Mesendoderm (in vitro differentiated cells): ENCODE results near the gene YES1.

Experiments
- DNase-seq: peaks from one replicate; pipeline ENCODE4 v3.0.0; 2013
- H2AK5ac ChIP-seq: 2 replicates; pipeline ENCODE4 v1.6.1; 2013; ENCODE audit warnings: low read length, inconsistent platforms
- H2BK120ac ChIP-seq: 2 replicates; pipeline ENCODE4 v1.6.1; 2013; ENCODE audit warnings: low read depth, mild to moderate bottlenecking, low read length, moderate library complexity, mixed read lengths
- H2BK15ac ChIP-seq: replicated peaks from 2 replicates; pipeline ENCODE4 v1.6.1; 2013; ENCODE audit warnings: low read depth, mild to moderate bottlenecking, moderate library complexity
- H2BK5ac ChIP-seq: 2 replicates; pipeline ENCODE4 v1.6.1; 2013; ENCODE audit warnings: low read length, inconsistent platforms
- H3K18ac ChIP-seq: 2 replicates; pipeline ENCODE4 v1.6.1; 2013; ENCODE audit warnings: mild to moderate bottlenecking, low read length, mixed read lengths
- H3K23ac ChIP-seq: one replicate; pipeline ENCODE4 v1.6.1; 2013; ENCODE audit warnings: low read length
- H3K27ac ChIP-seq: 2 replicates; pipeline ENCODE4 v1.5.1; 2013; ENCODE audit warnings: low read depth, mild to moderate bottlenecking, inconsistent platforms, low read length, moderate library complexity
- H3K27me3 ChIP-seq: 2 replicates; pipeline ENCODE4 v1.6.1; 2013; ENCODE audit warnings: low read length, control low read depth, mild to moderate bottlenecking, inconsistent platforms; ENCODE audit not compliant: insufficient read depth, poor library complexity
- H3K36me3 ChIP-seq: 2 replicates; pipeline ENCODE4 v1.6.1; 2013; ENCODE audit warnings: low read length, inconsistent platforms; ENCODE audit not compliant: control insufficient read depth, insufficient read depth
- H3K4ac ChIP-seq: one replicate; pipeline ENCODE4 v1.6.1; 2013; ENCODE audit warnings: low read depth, mild to moderate bottlenecking, low read length, moderate library complexity
- H3K4me1 ChIP-seq: 2 replicates; pipeline ENCODE4 v1.6.1; 2013; ENCODE audit warnings: low read depth, low read length, inconsistent platforms; ENCODE audit not compliant: control insufficient read depth
- H3K4me2 ChIP-seq: 2 replicates; pipeline ENCODE4 v1.6.1; 2013; ENCODE audit warnings: low read length
- H3K4me3 ChIP-seq: 2 replicates; pipeline ENCODE4 v1.5.1; 2013; ENCODE audit warnings: mild to moderate bottlenecking, low read length
- H3K56ac ChIP-seq: one replicate; pipeline ENCODE4 v1.6.1; 2013; ENCODE audit warnings: low read length
- H3K79me1 ChIP-seq: 2 replicates; pipeline ENCODE4 v1.6.1; 2013; ENCODE audit warnings: low read length, inconsistent platforms
- H3K79me2 ChIP-seq: 2 replicates; pipeline ENCODE4 v1.6.1; 2013; ENCODE audit warnings: mild to moderate bottlenecking, low read length; ENCODE audit not compliant: control insufficient read depth, insufficient read depth
- H3K9ac ChIP-seq: 2 replicates; pipeline ENCODE4 v1.6.1; 2013; ENCODE audit warnings: low read length, inconsistent platforms
- H4K5ac ChIP-seq: one replicate; pipeline ENCODE4 v1.6.1; 2013; ENCODE audit warnings: low read length
- H4K8ac ChIP-seq: one replicate; pipeline ENCODE4 v1.6.1; 2013; ENCODE audit warnings: low read depth, mild to moderate bottlenecking, control low read depth, low read length, moderate library complexity
- WGBS: extraction: QIAGEN DNeasy Blood & Tissue Kit; methylation state at CpG from one replicate; pipeline ENCODE4 v1.1.7; 2013; ENCODE audit warnings: low lambda C conversion rate, missing lambda C conversion rate; ENCODE audit not compliant: insufficient coverage; ENCODE audit errors: extremely low coverage; 5-methylcytosine and 5-hydroxymethylcytosine counted together

YES1 gene

DNA sequence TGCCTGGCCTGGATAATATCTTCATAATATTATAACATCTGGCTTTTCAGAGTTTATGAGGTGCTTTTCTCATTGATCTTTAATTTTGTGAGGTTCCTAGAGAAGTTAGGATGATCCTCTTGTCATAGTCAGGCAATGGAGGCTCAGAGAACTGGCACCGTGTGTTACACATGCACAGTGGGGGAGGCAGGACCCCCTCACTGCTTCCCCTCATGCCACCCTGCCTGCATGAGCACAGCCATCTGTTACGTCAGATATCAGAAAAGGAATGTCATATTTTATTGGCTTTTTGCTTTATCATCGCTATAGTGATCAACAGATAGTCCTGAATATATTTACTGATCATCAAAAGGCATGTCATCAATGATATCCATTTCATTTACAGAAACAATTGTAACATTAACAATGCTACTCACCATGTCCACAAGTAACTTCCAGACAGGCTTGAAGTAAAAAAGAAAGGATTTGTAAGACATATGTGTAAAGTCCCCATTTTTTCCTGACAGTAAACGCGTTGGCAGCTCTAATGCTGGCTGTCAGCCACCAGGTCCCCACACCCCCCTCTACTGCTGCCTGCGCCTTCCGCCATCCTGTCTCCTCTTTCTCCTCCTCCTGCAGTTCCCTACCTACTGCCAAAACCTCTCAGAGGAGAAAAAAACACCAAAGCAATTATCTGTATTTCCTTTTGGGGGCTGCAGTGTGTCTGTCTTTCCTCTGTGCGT is 118.4 kb downstream of the YES1 start:
- Histone ChIP-seq H3K4me2 (no peak overlapping the region), H3K27ac (no peak overlapping the region), H4K5ac (no peak overlapping the region), H3K79me2 (no peaks in the 10 kb centered on the region), H2BK15ac (no peak overlapping the region), H3K23ac (no peak overlapping the region), H2BK120ac (no peak overlapping the region), H3K9ac (no peak overlapping the region), H4K8ac (no peak overlapping the region), H3K79me1 (peaks cover 1% of the 10 kb centered on the region), H3K27me3 (no peaks in the 10 kb centered on the region), H3K4me1 (no peaks in the 10 kb centered on the region), H3K56ac (no peak overlapping the region), H3K4me3 (no peak overlapping the region), H2AK5ac (no peak overlapping the region), H3K4ac (no peak overlapping the region), H2BK5ac (no peak overlapping the region), H3K36me3 (peaks cover 2% of the 10 kb centered on the region), H3K18ac (no peak overlapping the region)
- no peak for DNase-seq
- WGBS: no CpG with 5 or more reads among the region's 8 CpGs

DNA sequence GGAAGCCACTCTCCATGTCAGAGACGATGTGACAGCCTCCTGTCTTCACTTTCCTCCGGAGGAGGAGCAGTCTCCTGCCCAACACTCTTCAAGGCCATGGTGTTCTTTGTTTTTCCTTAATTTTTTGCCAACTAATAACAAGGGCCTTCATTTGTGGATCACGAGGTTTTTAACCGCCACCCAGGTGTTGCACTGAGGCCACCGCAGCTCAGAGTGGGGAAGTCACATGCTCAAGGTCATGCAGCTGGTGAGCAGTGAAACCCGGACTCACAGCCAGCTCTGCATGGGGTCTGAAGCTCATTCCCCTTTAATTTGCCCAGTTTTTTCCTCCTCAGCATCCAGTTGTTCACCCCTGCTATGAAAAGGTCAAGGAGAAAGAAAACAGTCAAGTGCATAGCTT is 119.2 kb downstream of the YES1 start:
- Histone ChIP-seq H3K18ac (no peak overlapping the region), H2BK120ac (no peak overlapping the region), H3K23ac (no peak overlapping the region), H3K4ac (no peak overlapping the region), H3K79me1 (peaks cover 1% of the 10 kb centered on the region), H3K36me3 (peaks cover 2% of the 10 kb centered on the region), H4K8ac (no peak overlapping the region), H3K4me1 (no peaks in the 10 kb centered on the region), H2BK15ac (no peak overlapping the region), H2AK5ac (no peak overlapping the region), H4K5ac (no peak overlapping the region), H3K4me2 (no peak overlapping the region), H3K79me2 (no peaks in the 10 kb centered on the region), H3K27ac (no peak overlapping the region), H3K4me3 (no peak overlapping the region), H3K27me3 (no peaks in the 10 kb centered on the region), H2BK5ac (no peak overlapping the region), H3K9ac (no peak overlapping the region), H3K56ac (no peak overlapping the region)
- DNase-seq: no peak
- no CpG with 5 or more reads among the region's 6 CpGs for WGBS

DNA sequence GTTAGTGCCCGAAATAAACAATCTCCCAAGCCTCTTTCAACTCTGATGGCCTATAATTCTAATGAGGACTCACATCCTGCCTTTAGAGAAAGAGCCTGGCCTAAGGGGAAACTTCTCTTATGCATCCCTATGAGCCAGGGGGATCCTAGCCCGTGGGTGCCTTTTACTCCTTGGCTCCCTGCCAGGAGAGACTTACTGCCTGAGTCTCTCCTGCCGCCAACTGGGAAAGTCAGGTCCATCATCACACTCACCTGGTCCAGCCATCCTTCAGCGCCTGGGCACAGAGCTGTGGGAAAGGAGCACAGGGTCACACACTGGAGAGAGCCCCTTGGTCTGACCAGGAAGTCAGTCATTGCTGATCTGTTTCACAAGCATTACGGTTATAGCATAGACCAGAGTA is 123.7 kb downstream of the YES1 start:
- H3K4me2 ChIP-seq: no peak overlapping the region
- H3K27ac ChIP-seq: no peak overlapping the region

DNA sequence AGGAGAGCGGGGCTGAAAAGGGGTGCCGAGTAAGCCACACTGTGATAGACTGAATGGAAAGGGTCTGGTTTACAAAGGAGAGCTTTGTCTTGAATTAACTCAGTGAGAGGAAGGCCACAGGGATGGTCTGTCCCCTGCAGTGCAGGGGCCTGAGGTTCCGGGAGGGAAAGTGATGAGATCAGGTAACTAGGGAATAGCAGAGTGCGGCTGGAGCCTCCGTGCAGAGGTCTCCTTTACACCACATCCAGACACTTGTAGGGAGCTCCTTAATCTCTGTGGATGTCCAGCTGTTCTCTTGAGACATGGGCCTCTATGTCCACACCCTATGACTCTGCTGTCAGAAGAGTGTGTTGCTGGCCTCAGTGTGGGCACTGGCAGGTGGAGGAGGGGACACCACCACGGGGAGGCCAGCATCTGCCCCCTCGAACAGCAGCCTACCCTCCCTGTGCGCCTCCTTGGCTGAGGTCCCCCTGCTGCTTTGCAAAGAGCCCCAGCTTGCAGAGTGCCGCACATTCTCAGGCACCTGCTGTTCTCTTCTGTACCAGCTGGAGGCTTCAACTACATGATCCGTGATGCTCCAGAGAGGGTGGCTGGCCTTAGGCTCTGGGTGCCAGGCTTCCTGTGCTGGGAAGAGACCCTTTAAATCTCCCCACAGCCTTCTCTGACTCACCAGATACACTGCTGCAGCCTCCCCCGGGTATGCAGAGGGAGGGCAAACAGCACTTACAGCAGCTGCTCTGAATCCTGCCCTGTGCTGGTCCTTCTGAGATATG is 125.5 kb downstream of the YES1 start:
- Histone ChIP-seq H3K4me2 (no peak overlapping the region), H3K79me2 (no peaks in the 10 kb centered on the region), H3K56ac (no peak overlapping the region), H2AK5ac (no peak overlapping the region), H3K4ac (no peak overlapping the region), H2BK15ac (no peak overlapping the region), H3K27me3 (no peaks in the 10 kb centered on the region), H3K18ac (no peak overlapping the region), H3K27ac (peak overlapping the region; percentile 15), H3K9ac (no peak overlapping the region), H4K5ac (no peak overlapping the region), H3K4me3 (no peak overlapping the region), H2BK120ac (no peak overlapping the region), H2BK5ac (no peak overlapping the region), H3K79me1 (no peaks in the 10 kb centered on the region), H3K4me1 (peaks cover 1% of the 10 kb centered on the region), H4K8ac (no peak overlapping the region), H3K23ac (no peak overlapping the region), H3K36me3 (peaks cover 4% of the 10 kb centered on the region)
- no CpG with 5 or more reads among the region's 11 CpGs for WGBS
- DNase-seq: peak; percentile 39

More for the DNA sequence above, 123.7 kb downstream of the YES1 start:
- H4K5ac ChIP-seq: no peak overlapping the region
- H3K4me1 ChIP-seq: peaks cover 1% of the 10 kb centered on the region
- H3K36me3 ChIP-seq: no peaks in the 10 kb centered on the region
- no peak overlapping the region for H3K23ac ChIP-seq
- no peak overlapping the region for H3K4ac ChIP-seq
- H3K27me3 ChIP-seq: no peaks in the 10 kb centered on the region
- no peaks in the 10 kb centered on the region for H3K79me1 ChIP-seq
- no peak overlapping the region for H3K9ac ChIP-seq
- no peak overlapping the region for H3K4me3 ChIP-seq
- no peaks in the 10 kb centered on the region for H3K79me2 ChIP-seq
- no peak overlapping the region for H2BK120ac ChIP-seq
- no peak overlapping the region for H2BK5ac ChIP-seq
- WGBS: no CpG with 5 or more reads among the region's 5 CpGs
- H2AK5ac ChIP-seq: no peak overlapping the region
- no peak overlapping the region for H2BK15ac ChIP-seq
- H3K56ac ChIP-seq: no peak overlapping the region
- DNase-seq: no peak
- H4K8ac ChIP-seq: no peak overlapping the region
- no peak overlapping the region for H3K18ac ChIP-seq

DNA sequence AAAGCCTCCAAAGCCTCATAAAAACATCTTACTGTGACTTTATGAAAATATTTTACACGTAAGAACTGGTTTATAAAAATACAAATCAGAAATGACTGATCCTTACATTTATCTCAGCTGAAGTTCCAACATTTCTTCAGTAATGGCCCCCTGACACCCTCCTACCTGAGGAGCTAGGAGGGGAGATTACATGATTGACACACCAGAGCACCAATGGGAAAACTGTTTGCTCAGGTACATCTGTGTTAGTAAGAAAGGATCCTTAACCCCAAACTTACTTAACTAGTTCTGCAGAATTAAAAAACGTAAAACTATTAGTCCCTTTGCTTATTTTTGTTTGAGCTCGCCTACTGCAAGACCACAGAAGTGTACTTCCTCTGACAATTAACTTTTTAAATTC is 126.6 kb downstream of the YES1 start:
- no peaks in the 10 kb centered on the region for H3K79me2 ChIP-seq
- H3K18ac ChIP-seq: no peak overlapping the region
- H2BK5ac ChIP-seq: no peak overlapping the region
- no peak overlapping the region for H3K4ac ChIP-seq
- H3K4me1 ChIP-seq: peaks cover 1% of the 10 kb centered on the region
- H3K23ac ChIP-seq: no peak overlapping the region
- H4K8ac ChIP-seq: no peak overlapping the region
- no peak overlapping the region for H4K5ac ChIP-seq
- no CpG with 5 or more reads among the region's 3 CpGs for WGBS
- no peak overlapping the region for H2BK15ac ChIP-seq
- no peak overlapping the region for H2BK120ac ChIP-seq
- no peak overlapping the region for H3K4me3 ChIP-seq
- no peak overlapping the region for H2AK5ac ChIP-seq
- no peaks in the 10 kb centered on the region for H3K79me1 ChIP-seq
- H3K27me3 ChIP-seq: no peaks in the 10 kb centered on the region
- no peak overlapping the region for H3K9ac ChIP-seq
- H3K27ac ChIP-seq: no peak overlapping the region
- H3K4me2 ChIP-seq: no peak overlapping the region
- peaks cover 4% of the 10 kb centered on the region for H3K36me3 ChIP-seq
- no peak overlapping the region for H3K56ac ChIP-seq
- DNase-seq: peak; percentile 76
